KMS-11 (cell line): ENCODE measurements around the gene GRK6.

ENCODE experiments used
- H2AFZ ChIP-seq: fragments of 200-600 bp; sonication (generic); 2 replicates; pipeline ENCODE4 v1.6.1; 2016; ENCODE audit warnings: antibody characterized with exemption, mixed run types, low read depth
- H3K27ac ChIP-seq: fragments of 200-600 bp; sonication (generic); 2 replicates; pipeline ENCODE4 v1.6.1; 2016; ENCODE audit warnings: mild to moderate bottlenecking, mixed run types
- H3K27me3 ChIP-seq: fragments of 200-600 bp; sonication (generic); 2 replicates; pipeline ENCODE4 v1.6.1; 2017; ENCODE audit warnings: mild to moderate bottlenecking, low read depth, mixed run types, moderate library complexity; ENCODE audit not compliant: insufficient read depth
- H3K36me3 ChIP-seq: fragments of 200-600 bp; sonication (generic); 2 replicates; pipeline ENCODE4 v1.6.1; 2017; ENCODE audit warnings: mild to moderate bottlenecking, mixed run types; ENCODE audit not compliant: insufficient read depth
- H3K4me1 ChIP-seq: fragments of 200-600 bp; sonication (generic); 2 replicates; pipeline ENCODE4 v1.6.1; 2016; ENCODE audit warnings: mild to moderate bottlenecking, low read depth, mixed run types; ENCODE audit not compliant: poor library complexity, severe bottlenecking
- H3K4me2 ChIP-seq: fragments of 200-600 bp; sonication (generic); 2 replicates; pipeline ENCODE4 v1.7.0; 2016; ENCODE audit warnings: mild to moderate bottlenecking, mixed run types
- H3K4me3 ChIP-seq: fragments of 200-600 bp; sonication (generic); IDR thresholded peaks from 2 replicates; pipeline ENCODE4 v1.6.1; 2017; ENCODE audit warnings: low read depth, low read length, mixed read lengths; ENCODE audit not compliant: insufficient read depth
- H3K79me2 ChIP-seq: fragments of 200-600 bp; sonication (generic); 2 replicates; pipeline ENCODE4 v1.6.1; 2016; ENCODE audit warnings: low read depth, mixed run types; ENCODE audit not compliant: insufficient read depth
- H3K9ac ChIP-seq: fragments of 200-600 bp; sonication (generic); 2 replicates; pipeline ENCODE4 v1.6.1; 2016; ENCODE audit warnings: mild to moderate bottlenecking, mixed run types
- H4K20me1 ChIP-seq: fragments of 200-600 bp; sonication (generic); 2 replicates; pipeline ENCODE4 v1.6.1; 2016; ENCODE audit warnings: mild to moderate bottlenecking, mixed run types; ENCODE audit not compliant: insufficient read depth
- TF ChIP-seq, protein P1 (sequence below): fragments of 200-600 bp; sonication (generic); conservative IDR thresholded peaks from 2 replicates; pipeline ENCODE4 v1.6.1; 2017; ENCODE audit warnings: low read depth, mild to moderate bottlenecking, antibody characterized with exemption, low read length, moderate library complexity, mixed read lengths

The GRK6 gene

DNA sequence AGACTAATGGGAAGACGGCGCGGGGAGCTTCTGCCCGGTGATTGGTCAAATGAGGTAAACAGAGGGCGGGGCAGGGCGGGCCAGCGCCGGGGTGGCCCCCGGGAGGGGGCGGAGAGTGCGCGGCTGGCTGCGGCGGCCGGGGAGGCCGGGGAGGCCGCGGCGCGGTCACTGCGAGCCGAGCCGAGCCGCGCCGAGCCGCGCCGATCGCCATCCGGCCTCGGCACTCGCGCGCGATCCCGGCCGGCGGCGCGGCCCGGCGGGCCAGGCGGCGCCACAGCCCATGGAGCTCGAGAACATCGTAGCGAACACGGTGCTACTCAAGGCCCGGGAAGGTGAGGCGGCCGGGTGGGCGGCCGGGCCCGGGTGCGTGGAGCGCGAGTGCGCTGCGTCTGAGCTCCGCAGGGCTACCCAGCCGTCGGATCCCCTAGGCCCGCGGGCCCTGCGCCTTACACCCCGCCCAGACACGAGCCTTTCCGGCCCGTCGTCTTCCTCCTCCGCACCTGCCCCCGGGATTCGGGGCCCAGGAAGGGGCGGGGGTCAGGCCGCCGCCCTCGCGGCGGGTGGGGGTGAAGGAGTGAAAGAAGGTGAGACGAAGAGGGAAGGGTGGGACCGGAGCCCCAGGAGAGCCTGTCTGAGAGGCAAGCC, at the start of gene GRK6:
GRK6 (plus strand) TSS at position 111 of the 645 bp plus-strand sequence; CDS start at position 281, 170 bp downstream.
- Histone ChIP-seq H3K9ac (peak within 1 kb of the TSS; percentile 68; the same call in 1 of the 2 replicates), H2AFZ (peak within 1 kb of the TSS; percentile 71), H3K4me3 (no peak within 1 kb of the TSS), H3K27ac (peak within 1 kb of the TSS; percentile 56), H3K36me3 (no peaks in the 10 kb centered on the region), H3K4me1 (peaks cover 51% of the 10 kb centered on the region), H3K79me2 (no peaks in the 10 kb centered on the region), H3K4me2 (peak within 1 kb of the TSS; percentile 91), H4K20me1 (no peaks in the 10 kb centered on the region), H3K27me3 (no peaks in the 10 kb centered on the region)
- TF ChIP-seq, protein P1, sequence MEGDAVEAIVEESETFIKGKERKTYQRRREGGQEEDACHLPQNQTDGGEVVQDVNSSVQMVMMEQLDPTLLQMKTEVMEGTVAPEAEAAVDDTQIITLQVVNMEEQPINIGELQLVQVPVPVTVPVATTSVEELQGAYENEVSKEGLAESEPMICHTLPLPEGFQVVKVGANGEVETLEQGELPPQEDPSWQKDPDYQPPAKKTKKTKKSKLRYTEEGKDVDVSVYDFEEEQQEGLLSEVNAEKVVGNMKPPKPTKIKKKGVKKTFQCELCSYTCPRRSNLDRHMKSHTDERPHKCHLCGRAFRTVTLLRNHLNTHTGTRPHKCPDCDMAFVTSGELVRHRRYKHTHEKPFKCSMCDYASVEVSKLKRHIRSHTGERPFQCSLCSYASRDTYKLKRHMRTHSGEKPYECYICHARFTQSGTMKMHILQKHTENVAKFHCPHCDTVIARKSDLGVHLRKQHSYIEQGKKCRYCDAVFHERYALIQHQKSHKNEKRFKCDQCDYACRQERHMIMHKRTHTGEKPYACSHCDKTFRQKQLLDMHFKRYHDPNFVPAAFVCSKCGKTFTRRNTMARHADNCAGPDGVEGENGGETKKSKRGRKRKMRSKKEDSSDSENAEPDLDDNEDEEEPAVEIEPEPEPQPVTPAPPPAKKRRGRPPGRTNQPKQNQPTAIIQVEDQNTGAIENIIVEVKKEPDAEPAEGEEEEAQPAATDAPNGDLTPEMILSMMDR = no peak

DNA sequence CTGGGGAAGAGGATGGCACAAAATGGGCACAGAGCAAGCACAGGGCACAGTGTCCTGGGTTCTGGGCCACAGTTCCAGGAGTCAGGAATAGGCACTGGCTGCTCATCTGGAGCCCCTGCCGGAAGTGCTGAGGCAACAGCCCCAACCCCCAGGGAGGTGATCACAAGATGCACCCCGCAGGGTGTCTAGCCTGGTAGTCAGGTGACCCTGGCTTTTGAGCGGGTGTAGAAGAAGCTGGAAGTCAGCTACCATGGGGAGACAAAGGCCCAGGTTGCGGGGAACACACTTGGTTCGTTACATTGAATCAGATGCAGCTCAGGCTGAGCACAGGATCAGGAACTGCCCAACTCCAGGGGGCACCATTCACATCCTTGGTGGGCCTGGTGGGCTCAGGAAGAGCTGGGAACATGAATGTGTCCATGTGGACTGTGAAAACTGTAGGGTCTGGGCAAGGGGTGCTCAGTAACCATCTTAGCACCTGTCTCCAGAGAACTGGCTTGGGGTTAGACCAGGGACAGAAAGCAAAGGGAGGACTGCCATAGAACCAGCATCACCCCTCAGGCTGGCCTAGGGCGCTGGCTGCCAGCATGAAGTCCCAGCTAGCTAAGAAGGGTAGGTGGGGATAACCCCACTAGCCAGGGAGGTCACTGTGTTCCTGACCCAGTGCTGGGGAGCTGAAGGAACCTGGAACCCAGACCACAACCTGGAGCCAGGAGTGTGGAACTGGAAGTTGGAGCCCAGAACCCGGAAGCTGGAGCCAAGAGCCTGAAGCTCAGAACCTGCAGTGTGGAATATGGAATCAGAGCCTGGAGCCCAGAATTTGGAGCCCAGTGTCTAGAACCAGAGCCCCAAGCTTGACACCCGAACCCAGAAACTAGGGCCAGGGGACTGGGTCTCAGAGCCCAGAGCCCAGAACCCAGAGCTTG, 48.4 kb upstream of the GRK6 start:
- Histone ChIP-seq H4K20me1 (no peaks in the 10 kb centered on the region), H3K27ac (no peak overlapping the region), H3K36me3 (no peaks in the 10 kb centered on the region), H3K4me3 (no peak overlapping the region), H3K4me2 (no peak overlapping the region), H3K9ac (no peak overlapping the region), H3K4me1 (no peaks in the 10 kb centered on the region), H3K27me3 (no peaks in the 10 kb centered on the region), H2AFZ (no peak overlapping the region), H3K79me2 (no peaks in the 10 kb centered on the region)
- TF ChIP-seq, protein P1 = no peak

DNA sequence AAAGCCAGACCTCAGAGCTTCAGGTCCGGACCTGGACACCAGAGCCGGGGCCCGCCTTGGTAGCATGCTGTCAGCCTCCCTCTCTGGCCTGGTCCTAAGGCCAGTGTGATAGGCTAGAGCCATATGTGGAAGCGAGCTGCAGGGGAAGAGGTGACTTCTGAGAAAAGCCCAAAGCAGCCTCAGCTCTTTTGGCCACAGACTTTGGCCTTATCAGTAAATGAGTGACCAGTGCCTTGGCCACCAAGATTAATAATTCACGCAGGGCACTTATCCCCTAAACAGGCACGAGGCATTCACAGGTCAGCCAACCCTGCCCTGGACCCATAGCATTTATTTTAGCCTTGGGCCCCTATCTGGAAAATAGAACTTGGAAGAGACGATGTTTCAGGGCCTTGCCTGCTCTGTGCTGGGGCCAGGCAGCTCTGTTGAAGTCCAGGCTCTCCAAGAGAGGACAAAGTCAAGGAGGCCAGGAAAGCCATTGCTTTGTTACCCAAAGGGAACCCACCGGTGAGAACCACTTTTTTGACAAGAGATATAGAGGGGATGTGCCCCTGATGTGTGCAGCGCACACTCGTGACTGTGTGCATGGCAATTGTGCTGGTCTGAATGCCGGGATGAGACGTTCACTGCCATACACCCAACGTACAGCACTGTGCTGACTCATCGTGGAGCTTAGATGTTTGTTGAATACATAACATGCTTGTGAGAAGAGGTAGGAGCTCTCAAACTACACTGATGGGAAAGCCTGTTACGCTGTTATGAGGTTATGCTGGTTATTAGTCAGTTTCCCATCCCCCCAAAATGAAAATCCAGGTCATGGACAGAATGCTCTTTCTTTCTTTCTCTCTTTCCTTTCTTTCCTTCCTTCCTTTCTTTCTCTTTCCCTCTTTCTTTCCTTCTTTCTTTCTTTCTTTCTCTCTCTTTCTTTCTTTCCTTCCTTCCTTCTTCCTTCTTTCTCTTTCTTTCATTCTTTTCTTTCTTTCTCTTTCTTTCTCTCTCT, 47.3 kb upstream of the GRK6 start:
- H3K27ac ChIP-seq = no peak overlapping the region
- TF ChIP-seq, protein P1 = no peak
- no peak overlapping the region for H2AFZ ChIP-seq

DNA sequence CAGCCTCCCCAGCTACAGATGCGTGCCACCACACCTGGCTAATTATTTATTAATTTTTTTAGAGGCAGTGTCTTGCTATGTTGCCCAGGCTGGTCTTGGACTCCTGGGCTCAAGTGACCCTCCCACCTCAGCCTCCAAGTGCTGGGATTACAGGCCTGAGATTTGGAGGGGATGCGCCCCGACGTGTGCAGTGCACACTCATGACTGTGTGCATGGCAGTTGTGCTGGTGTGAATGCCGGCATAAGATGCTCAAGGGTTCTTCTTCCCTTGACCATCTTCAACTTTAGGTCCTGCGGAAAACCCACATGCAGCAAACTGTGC, 45.7 kb upstream of the GRK6 start:
- TF ChIP-seq, protein P1 = no peak
- H3K4me3 ChIP-seq = no peak overlapping the region

More for the DNA sequence above, 47.3 kb upstream of the GRK6 start:
- Histone ChIP-seq H3K27me3 (no peaks in the 10 kb centered on the region), H3K4me2 (no peak overlapping the region), H3K79me2 (no peaks in the 10 kb centered on the region), H4K20me1 (no peaks in the 10 kb centered on the region), H3K36me3 (no peaks in the 10 kb centered on the region), H3K4me1 (no peaks in the 10 kb centered on the region), H3K4me3 (no peak overlapping the region), H3K9ac (no peak overlapping the region)

More for the DNA sequence above, 45.7 kb upstream of the GRK6 start:
- Histone ChIP-seq H3K36me3 (no peaks in the 10 kb centered on the region), H3K4me1 (no peaks in the 10 kb centered on the region), H3K4me2 (no peak overlapping the region), H4K20me1 (no peaks in the 10 kb centered on the region), H2AFZ (no peak overlapping the region), H3K27ac (no peak overlapping the region), H3K79me2 (no peaks in the 10 kb centered on the region), H3K27me3 (no peaks in the 10 kb centered on the region; the same call in 1 of the 2 replicates), H3K9ac (no peak overlapping the region)
